B cell (primary cell): ENCODE results near the gene ATPAF2.

ENCODE experiments used
- CTCF ChIP-seq: fragments of 200-600 bp; IDR thresholded peaks from one replicate; pipeline ENCODE4 v1.8.0; 2022; ENCODE audit warnings: antibody characterized with exemption, mild to moderate bottlenecking
- EZH2 ChIP-seq: IDR thresholded peaks from 2 replicates; pipeline ENCODE4 v1.6.1; 2012; ENCODE audit warnings: borderline replicate concordance, low read depth, mild to moderate bottlenecking, moderate library complexity, low read length; ENCODE audit not compliant: insufficient read depth, poor library complexity, severe bottlenecking

GRCh38 chr17:18009609-18010420, 29.2 kb downstream of the ATPAF2 start:
- TF ChIP-seq CTCF (no peak), EZH2 (no peak)
